HG03097 (cell line): ENCODE data around the gene TUBA4B.
"Not testable (repeated sequence)": the region's sequence is repeated elsewhere in the genome, so short reads cannot be mapped to it uniquely, and the experiment has no call there.

ENCODE experiments used
- ATAC-seq: cut with Tn5 transposase; IDR thresholded peaks from one replicate; pipeline ENCODE4 v1.9.1; 2021; ENCODE audit not compliant: unreplicated experiment, low FRiP score

The TUBA4B gene

DNA sequence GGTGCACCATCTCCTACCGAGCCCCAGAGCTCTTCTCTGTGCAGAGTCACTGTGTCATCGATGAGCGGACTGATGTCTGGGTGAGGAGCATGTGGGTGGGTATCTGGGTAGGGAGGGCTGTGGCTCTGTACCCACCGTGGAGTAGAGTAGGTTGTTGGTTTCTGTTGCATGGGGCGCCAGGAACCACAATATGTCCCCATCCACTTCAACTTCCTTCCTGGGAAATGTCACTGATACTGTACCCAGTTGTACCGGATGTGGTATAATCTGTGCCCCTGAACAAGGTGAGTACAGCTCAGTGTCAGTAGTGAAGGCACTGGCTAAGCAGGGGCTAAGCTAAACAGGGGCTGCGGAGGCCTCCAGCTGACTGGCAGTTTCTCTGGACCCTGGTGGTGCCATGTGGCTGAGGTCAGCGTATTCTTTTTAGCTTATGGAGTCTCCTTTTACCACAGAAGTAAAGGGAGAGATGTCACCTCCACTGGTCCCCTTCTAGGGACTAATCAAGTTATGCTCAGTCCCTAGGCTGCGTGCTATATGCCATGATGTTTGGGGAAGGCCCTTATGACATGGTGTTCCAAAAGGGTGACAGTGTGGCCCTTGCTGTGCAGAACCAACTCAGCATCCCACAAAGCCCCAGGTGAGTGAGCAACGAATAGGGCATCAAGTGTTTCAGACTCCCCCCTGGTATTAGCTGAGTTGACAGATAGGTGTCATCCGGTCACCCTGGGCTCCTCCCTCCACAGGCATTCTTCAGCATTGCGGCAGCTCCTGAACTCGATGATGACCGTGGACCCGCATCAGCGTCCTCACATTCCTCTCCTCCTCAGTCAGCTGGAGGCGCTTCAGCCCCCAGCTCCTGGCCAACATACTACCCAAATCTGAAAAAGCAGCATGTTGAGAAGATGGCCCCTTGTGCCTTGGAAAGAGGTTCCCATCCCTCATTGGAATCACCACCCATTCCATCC is 5.1 kb upstream of the TUBA4B start:
- ATAC-seq = no peak

DNA sequence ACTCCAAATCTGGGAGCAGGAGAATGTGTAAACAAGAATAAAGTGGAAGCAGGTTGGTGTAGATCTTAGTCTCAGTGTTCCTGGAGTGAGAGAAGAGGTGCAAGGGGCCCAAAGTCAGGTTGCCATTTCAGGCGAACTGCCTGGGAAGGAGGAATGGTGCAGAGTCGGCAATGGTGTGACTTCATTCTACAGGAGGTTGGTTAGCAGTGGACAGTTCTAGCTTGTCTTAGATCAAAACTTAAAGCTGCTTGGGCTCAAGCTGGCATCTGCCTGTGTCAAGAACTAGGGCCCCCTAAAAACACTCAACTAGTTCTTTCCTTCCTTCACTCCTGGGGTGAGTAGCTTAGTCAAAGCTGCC is 4.2 kb upstream of the TUBA4B start:
- ATAC-seq = no peak

- peak; percentile 44 for ATAC-seq
Measured at GRCh38 chr2:219249203-219249980, 3.7 kb upstream of the TUBA4B start.

DNA sequence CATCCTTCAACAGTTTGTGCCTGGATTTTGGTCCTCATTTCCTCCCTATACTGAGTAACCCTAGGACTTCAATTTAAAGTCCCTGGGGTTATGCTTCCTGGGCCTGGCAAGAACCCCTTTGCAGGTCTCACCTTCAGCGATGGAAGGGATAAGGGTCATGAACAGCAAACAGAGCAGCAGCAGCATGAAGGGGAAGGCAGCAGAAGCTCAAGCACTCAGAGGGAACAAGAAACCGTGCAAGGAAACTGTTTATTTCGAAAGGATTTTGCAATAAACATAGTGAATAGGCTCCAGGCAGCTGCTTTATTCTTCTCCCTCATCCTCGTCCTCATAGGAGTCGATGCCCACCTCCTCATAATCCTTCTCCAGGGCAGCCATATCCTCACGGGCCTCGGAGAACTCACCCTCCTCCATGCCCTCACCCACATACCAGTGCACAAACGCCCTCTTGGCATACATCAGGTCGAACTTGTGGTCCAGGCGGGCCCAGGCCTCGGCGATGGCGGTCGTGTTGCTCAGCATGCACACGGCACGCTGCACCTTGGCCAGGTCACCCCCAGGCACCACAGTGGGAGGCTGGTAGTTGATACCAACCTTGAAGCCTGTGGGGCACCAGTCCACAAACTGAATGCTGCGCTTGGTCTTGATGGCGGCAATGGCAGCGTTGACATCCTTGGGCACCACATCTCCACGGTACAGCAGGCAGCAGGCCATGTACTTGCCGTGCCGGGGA is 2.8 kb upstream of the TUBA4B start:
- ATAC-seq = no peak

GRCh38 chr2:219251656-219252055 is 1.4 kb upstream of the TUBA4B start:
- ATAC-seq = no peak

- ATAC-seq = no peak
Measured at GRCh38 chr2:219252084-219252483, 959 bp upstream of the TUBA4B start.

- no peak for ATAC-seq
Measured at GRCh38 chr2:219252570-219252899, 508 bp upstream of the TUBA4B start.

DNA sequence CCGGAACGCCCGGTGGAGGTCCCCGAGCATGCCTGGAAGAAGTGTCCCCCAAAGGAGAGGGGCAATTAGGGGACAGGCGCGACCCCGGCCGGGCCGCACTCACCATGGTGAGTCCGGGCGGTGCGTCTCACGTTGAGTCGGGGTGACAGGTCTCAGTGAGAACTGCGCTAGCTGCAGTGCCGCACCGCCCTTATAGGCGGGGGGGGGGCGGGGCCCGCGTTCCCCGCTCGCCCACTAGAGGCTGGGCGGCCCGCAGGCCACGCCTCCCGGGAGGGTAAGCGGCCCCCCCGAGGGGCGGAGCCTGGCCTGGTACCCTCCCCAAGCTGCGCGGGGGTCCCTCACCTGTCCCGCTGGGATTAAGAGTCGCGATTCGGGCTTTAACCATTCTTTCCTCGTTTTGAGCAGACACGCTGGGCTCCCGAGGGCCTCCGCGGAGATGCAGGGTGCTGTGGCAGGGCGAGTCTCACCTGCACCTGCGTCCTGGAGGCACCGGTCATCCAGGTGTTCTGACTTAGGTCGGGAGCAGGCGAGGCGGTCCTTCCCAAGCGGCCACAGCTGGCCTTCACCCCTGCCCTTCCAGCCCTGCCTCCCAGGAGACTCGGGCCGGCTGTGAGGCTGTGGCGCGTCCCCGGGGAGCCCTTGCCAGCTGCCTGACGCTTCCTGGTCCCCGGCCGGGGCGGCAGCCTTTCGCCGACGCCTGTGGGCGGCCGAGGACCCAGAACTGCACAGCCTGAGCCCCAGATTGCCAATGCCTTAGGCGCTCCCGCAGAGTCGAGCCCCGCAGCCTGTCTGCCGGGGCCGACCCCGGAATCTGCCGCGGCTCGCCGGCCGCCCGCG is 928 bp downstream of the TUBA4B start, which contains the start of gene TUBA4A:
TUBA4A (minus strand) TSS at position 166 of the 837 bp plus-strand sequence; CDS start at position 106, 60 bp downstream.
- ATAC-seq = peak; percentile 56

DNA sequence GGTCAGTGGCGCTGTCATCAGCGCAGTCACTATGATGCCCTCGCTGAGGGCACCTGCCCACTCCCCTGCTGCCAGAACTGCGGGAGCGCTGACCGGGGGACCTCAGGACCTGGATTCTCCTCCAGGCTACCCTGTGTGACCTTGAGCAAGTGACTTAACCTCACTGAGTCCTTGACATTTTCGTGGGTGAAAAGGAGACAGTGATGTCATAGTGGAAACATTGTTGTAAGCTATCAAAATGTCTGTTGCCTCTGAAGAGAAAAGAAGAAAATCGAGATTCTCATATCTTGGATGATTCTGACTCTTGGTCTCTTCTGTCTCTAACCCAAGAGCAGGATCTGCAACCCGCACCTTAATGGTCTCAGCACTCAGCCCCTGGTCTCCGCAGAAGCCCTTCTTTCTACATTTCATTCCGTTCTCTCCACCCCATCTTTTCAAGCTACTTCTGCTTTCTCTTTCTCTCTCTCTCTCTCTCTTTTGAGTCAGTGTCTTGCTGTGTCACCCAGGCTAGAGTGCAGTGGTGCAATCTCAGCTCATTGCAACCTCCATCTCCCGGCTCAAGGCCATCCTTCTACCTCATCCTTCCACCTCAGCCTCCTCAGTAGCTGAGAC is 1.7 kb downstream of the TUBA4B start:
- ATAC-seq = peak; percentile 11

DNA sequence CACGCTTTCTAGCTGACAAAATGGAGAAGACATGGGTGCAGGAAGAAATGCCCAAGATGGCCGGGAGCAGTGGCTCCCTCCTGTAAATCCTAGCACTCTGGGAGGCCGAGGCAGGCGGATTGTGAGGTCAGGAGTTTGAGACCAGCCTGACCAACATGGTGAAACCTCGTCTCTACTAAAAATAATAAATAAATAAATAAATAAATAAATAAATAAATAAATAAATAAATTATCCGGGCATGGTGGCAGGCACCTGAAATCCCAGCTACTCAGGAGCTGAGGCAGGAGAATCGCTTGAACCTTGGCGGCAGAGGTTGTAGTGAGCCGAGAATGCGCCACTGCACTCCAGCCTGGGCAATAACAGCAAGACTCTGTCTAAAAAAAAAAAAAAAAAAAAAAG is 5.9 kb downstream of the TUBA4B start:
- not testable (repeated sequence) for ATAC-seq

GRCh38 chr2:219261024-219261855 is 8.2 kb downstream of the TUBA4B start:
- no peak for ATAC-seq

GRCh38 chr2:219266232-219266631 is 13.2 kb downstream of the TUBA4B start:
- no peak for ATAC-seq

DNA sequence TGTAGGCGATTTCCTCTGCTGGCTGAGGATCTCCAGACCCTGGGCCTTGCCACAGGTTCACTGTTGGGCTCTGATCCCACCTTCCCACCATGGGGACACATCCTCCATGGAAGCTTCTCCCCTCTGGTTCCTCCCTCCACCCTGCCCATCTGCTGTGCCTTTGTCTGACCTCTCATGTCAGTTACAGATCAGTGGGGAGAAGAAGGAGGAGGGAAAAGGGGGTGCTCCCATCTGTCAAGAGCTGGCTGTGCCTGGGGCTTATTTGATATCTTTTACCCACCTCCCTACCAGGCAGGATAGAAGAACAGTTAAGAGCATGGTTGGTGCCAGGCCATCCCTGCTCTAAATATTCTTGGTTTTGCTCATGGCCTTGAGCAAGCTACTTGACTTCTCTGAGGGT is 13.8 kb downstream of the TUBA4B start:
- no peak for ATAC-seq

GRCh38 chr2:219268294-219268693 is 15.3 kb downstream of the TUBA4B start:
- no peak for ATAC-seq

GRCh38 chr2:219269362-219270054 is 16.5 kb downstream of the TUBA4B start:
- no peak for ATAC-seq

GRCh38 chr2:219270055-219270372 is 17.0 kb downstream of the TUBA4B start:
- ATAC-seq = no peak

- ATAC-seq = no peak
Measured at GRCh38 chr2:219271021-219271420, 18.0 kb downstream of the TUBA4B start.

DNA sequence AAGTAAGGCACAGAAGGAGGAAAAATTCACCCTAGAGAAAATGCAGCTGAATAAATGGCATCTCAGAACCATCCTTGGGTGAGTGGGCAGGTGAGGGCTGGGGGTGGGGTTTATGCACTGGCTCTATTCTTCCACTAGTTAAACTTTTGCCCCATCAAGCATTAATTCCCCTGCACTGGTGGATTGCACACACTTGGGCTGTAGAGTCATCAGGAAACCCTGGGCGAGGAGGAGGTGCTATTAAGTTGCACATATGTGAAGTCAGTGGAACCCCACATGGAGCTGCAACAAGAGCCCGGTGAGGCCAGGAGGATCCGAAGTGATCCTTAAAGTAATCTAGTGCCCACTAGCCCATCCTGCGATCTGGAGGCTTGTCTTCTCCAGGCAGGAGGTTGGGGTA is 19.3 kb downstream of the TUBA4B start:
- ATAC-seq = no peak
